ENCODE data around the gene APOL6. TPM values are rescaled to one million over a fixed set of nuclear protein-coding genes. Genes with fewer than 3 reads are reported as not detected.
A peak's percentile ranks its signal among the peaks of the same experiment; 100 is the strongest.
"Not testable (repeated sequence)": the region's sequence is repeated elsewhere in the genome, so short reads cannot be mapped to it uniquely, and the experiment has no call there.

The APOL6 gene
- total RNA-seq, 1 experiment from 2014 or later, result 5.6 TPM

GRCh38 chr22:35611200-35611890 lies 36.9 kb upstream of the APOL6 start:
- H3K4me3 ChIP-seq, result no peak overlapping the region
- DNase-seq, result no peak
- H3K4me1 ChIP-seq, result peaks cover 6% of the 10 kb centered on the region
- no peaks in the 10 kb centered on the region for H3K9me3 ChIP-seq (replicated peaks)
- no peaks in the 10 kb centered on the region for H3K27me3 ChIP-seq
- no peak overlapping the region for H3K27ac ChIP-seq
- H3K36me3 ChIP-seq, result no peaks in the 10 kb centered on the region

GRCh38 chr22:35611891-35612576 lies 36.2 kb upstream of the APOL6 start:
- H3K36me3 ChIP-seq, result no peaks in the 10 kb centered on the region
- H3K27ac ChIP-seq, result no peak overlapping the region
- H3K4me3 ChIP-seq, result no peak overlapping the region
- H3K27me3 ChIP-seq, result no peaks in the 10 kb centered on the region
- H3K9me3 ChIP-seq (replicated peaks), result no peaks in the 10 kb centered on the region
- H3K4me1 ChIP-seq, result peaks cover 13% of the 10 kb centered on the region
- no peak for DNase-seq

- Histone ChIP-seq H3K9me3 (replicated peaks) (no peaks in the 10 kb centered on the region), H3K36me3 (no peaks in the 10 kb centered on the region), H3K27me3 (no peaks in the 10 kb centered on the region), H3K27ac (no peak overlapping the region), H3K4me3 (no peak overlapping the region), H3K4me1 (peaks cover 20% of the 10 kb centered on the region)
- no peak for DNase-seq
Observed at GRCh38 chr22:35612903-35613302, 35.3 kb upstream of the APOL6 start.

- DNase-seq, result no peak
- Histone ChIP-seq H3K36me3 (no peaks in the 10 kb centered on the region), H3K4me3 (no peak overlapping the region), H3K27ac (no peak overlapping the region), H3K4me1 (peaks cover 21% of the 10 kb centered on the region), H3K9me3 (replicated peaks) (no peaks in the 10 kb centered on the region), H3K27me3 (no peaks in the 10 kb centered on the region)
Observed at GRCh38 chr22:35614404-35614803, 33.8 kb upstream of the APOL6 start.

- H3K27me3 ChIP-seq, result no peaks in the 10 kb centered on the region
- no peak overlapping the region for H3K27ac ChIP-seq
- H3K36me3 ChIP-seq, result no peaks in the 10 kb centered on the region
- H3K9me3 ChIP-seq (replicated peaks), result no peaks in the 10 kb centered on the region
- no peak for DNase-seq
- H3K4me3 ChIP-seq, result no peak overlapping the region
- peaks cover 21% of the 10 kb centered on the region for H3K4me1 ChIP-seq
Observed at GRCh38 chr22:35615156-35615555, 33.1 kb upstream of the APOL6 start.

- H3K9me3 ChIP-seq (replicated peaks), result no peaks in the 10 kb centered on the region
- no peaks in the 10 kb centered on the region for H3K36me3 ChIP-seq
- no peaks in the 10 kb centered on the region for H3K27me3 ChIP-seq
- H3K4me1 ChIP-seq, result peaks cover 21% of the 10 kb centered on the region
- no peak overlapping the region for H3K4me3 ChIP-seq
- no peak overlapping the region for H3K27ac ChIP-seq
- no peak for DNase-seq
Observed at GRCh38 chr22:35616043-35616442, 32.2 kb upstream of the APOL6 start.

- Histone ChIP-seq H3K27me3 (no peaks in the 10 kb centered on the region), H3K36me3 (no peaks in the 10 kb centered on the region), H3K4me1 (peaks cover 31% of the 10 kb centered on the region), H3K4me3 (peak within 1 kb of the TSS; percentile 16), H3K27ac (peak within 1 kb of the TSS; percentile 38; the same call in 1 of the 2 replicates), H3K9me3 (replicated peaks) (no peaks in the 10 kb centered on the region)
- DNase-seq, result peak; percentile 78 to 81
Observed at GRCh38 chr22:35617137-35617755, 31.0 kb upstream of the APOL6 start, which contains the start of gene MB. MB (minus strand) TSS chr22:35617329; CDS start chr22:35617257, 72 bp downstream.

GRCh38 chr22:35618427-35619223 lies 29.6 kb upstream of the APOL6 start:
- H3K4me3 ChIP-seq, result no peak overlapping the region
- H3K36me3 ChIP-seq, result no peaks in the 10 kb centered on the region
- no peak overlapping the region for H3K27ac ChIP-seq
- H3K9me3 ChIP-seq (replicated peaks), result no peaks in the 10 kb centered on the region
- H3K27me3 ChIP-seq, result no peaks in the 10 kb centered on the region
- DNase-seq, result no peak
- peaks cover 41% of the 10 kb centered on the region for H3K4me1 ChIP-seq

GRCh38 chr22:35619336-35620094 lies 28.7 kb upstream of the APOL6 start:
- no peaks in the 10 kb centered on the region for H3K27me3 ChIP-seq
- H3K27ac ChIP-seq, result no peak overlapping the region
- no peaks in the 10 kb centered on the region for H3K36me3 ChIP-seq
- no peak overlapping the region for H3K4me3 ChIP-seq
- H3K4me1 ChIP-seq, result peaks cover 41% of the 10 kb centered on the region
- DNase-seq, result no peak
- no peaks in the 10 kb centered on the region for H3K9me3 ChIP-seq (replicated peaks)

GRCh38 chr22:35620624-35621251 lies 27.5 kb upstream of the APOL6 start:
- Histone ChIP-seq H3K27me3 (no peaks in the 10 kb centered on the region), H3K4me1 (peaks cover 41% of the 10 kb centered on the region)

GRCh38 chr22:35621451-35621850 lies 26.8 kb upstream of the APOL6 start:
- H3K9me3 ChIP-seq (replicated peaks), result no peaks in the 10 kb centered on the region
- DNase-seq, result no peak
- H3K4me1 ChIP-seq, result peaks cover 37% of the 10 kb centered on the region
- no peak overlapping the region for H3K4me3 ChIP-seq
- no peaks in the 10 kb centered on the region for H3K27me3 ChIP-seq
- H3K36me3 ChIP-seq, result no peaks in the 10 kb centered on the region
- H3K27ac ChIP-seq, result no peak overlapping the region

More at GRCh38 chr22:35620624-35621251, 27.5 kb upstream of the APOL6 start:
- no peaks in the 10 kb centered on the region for H3K9me3 ChIP-seq (replicated peaks)
- no peaks in the 10 kb centered on the region for H3K36me3 ChIP-seq
- DNase-seq, result no peak
- H3K4me3 ChIP-seq, result no peak overlapping the region
- H3K27ac ChIP-seq, result no peak overlapping the region

GRCh38 chr22:35622191-35622913 lies 25.9 kb upstream of the APOL6 start:
- peaks cover 28% of the 10 kb centered on the region for H3K4me1 ChIP-seq
- H3K27ac ChIP-seq, result no peak overlapping the region
- no peak overlapping the region for H3K4me3 ChIP-seq
- H3K36me3 ChIP-seq, result no peaks in the 10 kb centered on the region
- H3K27me3 ChIP-seq, result no peaks in the 10 kb centered on the region
- peak; percentile 88 to 91 for DNase-seq
- no peaks in the 10 kb centered on the region for H3K9me3 ChIP-seq (replicated peaks)

- H3K27me3 ChIP-seq; H3K9me3 ChIP-seq (replicated peaks); H3K27ac ChIP-seq; DNase-seq; H3K36me3 ChIP-seq; H3K4me3 ChIP-seq: not testable (repeated sequence)
- peaks cover 20% of the 10 kb centered on the region for H3K4me1 ChIP-seq
Observed at GRCh38 chr22:35623885-35624284, 24.4 kb upstream of the APOL6 start.
